Activated gamma-delta T cell treated with anti-CD3 and anti-CD28 coated beads, Interleukin-2, amount 50 U/mL, for 16 hours (primary cell): ENCODE data around the gene SPAG4.

Experiments
- DNase-seq: peaks from one replicate; pipeline ENCODE4 v3.0.0-alpha.2; 2020; ENCODE audit warnings: low read depth

Gene SPAG4

GRCh38 chr20:35599776-35600120 is 15.9 kb upstream of the SPAG4 start:
- DNase-seq: no peak

DNA sequence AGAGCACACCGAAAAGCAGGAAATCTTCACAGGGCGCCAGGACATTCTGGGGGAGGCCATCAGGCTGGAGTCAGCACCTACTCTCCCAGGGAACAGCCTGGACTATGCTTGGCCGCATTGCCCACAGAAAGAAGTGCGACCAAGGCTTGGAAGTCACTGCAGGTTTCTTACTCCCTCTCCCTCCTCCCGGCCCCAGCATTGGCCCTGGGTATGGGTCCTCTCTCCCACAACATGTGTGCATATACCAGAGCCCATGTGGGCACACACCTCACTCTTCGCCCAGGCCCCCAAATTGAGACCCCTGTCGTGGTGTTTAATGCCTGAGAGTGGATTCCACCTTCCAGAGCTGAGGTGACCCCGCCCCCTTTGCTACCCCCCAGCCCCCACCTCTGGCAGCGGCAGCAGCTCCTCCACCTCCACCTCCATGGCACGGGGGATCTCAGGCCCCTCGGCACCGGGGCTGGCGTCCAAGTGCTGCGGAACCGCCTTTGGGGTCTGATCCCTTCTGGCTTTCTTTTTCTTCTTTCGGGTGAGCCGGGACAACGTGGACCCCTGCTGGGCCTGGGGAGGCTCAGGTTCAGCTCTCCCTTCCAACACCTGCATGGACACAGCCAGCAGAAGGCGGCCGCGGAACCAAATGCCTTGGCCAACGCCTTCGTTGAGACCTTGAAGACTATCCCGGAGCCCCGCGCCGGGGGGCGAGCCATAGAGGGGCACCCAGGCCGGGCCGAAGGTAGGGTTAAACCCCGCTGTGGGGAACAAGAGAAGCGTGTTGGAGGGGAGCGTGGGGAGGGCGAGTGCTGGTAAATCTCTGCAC is 15.2 kb upstream of the SPAG4 start:
- no peak for DNase-seq

DNA sequence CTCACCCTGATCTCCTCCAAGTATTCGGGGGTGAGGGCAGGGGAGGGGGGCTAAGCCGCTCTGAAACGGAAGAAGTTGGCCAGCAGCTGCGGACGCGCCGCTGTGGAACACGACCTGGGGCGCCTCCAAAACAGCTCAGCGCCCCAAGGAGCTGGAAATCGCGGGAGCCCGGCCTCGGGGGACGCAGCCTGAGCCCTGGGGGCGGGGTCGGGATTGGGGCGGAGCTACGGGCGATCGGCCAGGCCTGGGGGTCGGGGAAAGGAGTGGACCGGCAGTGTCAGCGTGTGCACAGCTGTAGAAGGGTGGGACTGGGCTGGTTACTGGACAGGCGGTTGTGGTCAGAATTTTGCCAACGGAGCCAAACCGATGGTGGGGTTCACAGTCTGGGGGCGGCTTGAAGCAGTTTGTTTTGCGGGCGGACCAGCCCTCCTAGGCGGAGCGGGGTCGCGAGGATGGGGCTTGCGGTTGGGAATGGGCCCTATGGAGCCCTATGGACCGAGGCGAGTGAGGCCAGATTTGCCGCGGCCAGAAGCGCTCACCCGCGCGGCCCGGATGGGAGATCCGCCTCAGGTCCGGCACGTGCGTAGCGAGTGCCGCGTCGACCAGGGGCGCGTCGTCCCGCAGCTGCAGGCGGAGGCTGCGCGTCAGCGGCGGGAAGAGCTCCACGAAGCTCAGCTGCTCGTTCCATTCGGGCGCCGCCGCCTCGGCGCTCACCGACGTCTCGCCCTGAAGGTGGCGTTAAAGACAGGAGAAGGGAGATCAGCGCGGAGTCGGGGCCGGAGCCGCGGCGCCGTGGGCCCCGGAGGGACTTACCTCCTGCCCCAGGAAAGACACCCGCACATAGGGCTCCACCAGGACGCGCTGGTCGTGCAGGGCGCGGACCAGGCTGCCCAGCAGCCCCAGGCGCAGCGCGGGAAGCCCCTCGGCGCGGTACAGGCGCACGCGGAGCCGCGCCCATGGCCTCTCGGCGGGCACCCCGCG is 14.3 kb upstream of the SPAG4 start:
- DNase-seq: peak; percentile 58

- DNase-seq: no peak
Measured at GRCh38 chr20:35601990-35602389, 13.6 kb upstream of the SPAG4 start.

- no peak for DNase-seq
Measured at GRCh38 chr20:35602851-35603495, 12.7 kb upstream of the SPAG4 start.

- no peak for DNase-seq
Measured at GRCh38 chr20:35603695-35604448, 11.8 kb upstream of the SPAG4 start.

DNA sequence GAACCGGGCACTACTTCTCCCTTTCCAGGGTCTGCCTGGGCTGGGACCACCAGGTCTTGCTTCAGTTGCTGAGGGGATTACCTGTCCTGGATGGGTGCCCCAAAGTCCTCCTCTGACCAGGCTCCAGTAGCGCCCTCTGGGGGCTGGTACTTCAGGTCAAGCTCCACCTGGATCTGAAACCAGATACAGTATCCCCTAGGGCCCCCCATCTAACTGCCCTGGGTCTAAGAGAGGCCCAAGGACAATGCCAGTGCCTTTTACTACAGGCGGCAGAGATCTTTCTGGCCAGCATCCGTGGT is 11.2 kb upstream of the SPAG4 start:
- DNase-seq: no peak

- DNase-seq: no peak
Measured at GRCh38 chr20:35606127-35606526, 9.5 kb upstream of the SPAG4 start.

GRCh38 chr20:35607003-35607735 is 8.5 kb upstream of the SPAG4 start:
- DNase-seq: no peak

DNA sequence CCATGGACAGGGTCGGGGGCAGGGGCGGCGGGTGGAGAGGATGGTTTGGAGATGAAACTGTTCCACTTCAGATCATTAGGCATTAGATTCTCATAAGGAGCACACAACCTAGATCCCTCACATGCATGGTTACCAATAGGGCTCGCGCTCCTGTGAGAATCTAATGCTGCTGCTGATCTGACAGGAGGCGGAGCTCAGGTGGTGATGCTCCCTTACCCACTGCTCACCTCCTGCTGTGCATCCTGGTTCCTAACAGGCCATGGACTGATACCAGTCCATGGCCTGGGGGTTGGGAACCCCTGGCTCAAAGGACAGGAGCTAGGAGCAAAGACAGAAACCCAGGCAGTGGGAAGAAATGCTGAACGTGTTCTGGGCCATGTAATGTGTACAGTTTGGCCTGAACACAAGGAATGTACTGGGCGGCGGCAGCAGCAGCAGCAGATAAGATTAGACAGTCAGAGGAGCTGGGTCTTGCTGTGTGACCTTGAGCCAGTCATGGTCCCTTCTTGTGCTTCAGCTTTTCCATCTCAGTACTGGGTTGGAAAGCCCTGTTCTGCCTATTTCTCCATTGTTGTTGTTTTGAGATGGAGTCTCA is 4.7 kb upstream of the SPAG4 start:
- DNase-seq: no peak

DNA sequence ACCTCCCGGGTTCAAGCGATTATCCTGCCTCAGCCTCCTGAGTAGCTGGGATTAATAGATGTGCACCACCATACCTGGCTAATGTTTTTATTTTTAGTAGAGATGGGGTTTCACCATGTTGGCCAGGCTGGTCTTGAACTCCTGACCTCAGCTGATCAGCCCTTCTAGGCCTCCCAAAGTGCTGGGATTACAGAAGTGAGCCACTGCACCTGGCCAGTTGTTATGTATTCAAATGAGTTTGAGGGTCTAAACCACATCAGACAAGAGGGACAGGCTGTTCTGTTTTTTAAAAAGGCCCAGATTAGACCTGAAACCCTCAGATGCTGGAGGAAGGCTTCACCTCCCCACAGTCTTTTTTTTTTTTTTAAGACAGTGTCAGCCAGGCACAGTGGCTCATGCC is 4.1 kb upstream of the SPAG4 start:
- no peak for DNase-seq

DNA sequence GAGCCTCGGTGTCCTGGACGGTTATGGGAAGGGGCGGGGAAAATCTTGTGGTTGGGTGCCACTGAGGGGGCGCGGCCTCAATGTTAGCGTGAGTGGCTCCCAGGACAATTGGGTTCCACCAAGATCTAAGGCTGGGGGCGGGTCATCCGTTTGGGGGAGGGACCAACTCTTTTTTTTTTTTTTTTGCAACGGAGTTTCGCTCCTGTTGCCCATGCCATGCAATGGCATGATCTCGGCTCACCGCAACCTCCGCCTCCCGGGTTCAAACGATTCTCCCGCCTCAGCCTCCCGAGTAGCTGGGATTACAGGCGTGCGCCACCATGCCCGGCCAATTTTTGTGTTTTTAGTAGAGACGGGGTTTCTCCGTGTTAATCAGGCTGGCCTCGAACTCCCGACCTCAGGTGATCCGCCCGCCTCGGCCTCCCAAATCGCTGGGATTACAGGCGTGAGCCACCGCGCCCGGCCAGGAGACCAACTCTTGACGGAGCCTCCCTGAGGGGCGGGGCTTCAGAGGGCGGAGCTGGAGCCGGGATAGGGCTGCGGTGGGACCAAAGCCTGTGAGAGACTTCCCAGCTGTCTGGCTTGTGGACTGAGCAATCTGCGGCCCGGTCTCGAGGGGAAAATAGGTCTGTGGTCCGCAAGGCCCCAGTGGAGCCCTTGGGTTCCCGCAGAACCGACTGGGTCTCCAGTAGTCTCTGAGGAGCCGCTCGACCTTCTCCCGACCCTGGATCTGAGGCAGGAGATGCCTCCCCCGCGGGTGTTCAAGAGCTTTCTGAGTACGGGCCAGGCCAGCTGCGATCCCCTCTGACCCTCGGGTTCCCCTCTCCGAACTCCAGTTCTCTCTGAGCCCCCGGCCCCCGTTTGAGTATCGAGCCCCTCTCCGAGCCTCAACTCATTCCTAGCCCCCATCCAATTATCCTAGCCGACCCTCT is 1.1 kb downstream of the SPAG4 start:
- no peak for DNase-seq

DNA sequence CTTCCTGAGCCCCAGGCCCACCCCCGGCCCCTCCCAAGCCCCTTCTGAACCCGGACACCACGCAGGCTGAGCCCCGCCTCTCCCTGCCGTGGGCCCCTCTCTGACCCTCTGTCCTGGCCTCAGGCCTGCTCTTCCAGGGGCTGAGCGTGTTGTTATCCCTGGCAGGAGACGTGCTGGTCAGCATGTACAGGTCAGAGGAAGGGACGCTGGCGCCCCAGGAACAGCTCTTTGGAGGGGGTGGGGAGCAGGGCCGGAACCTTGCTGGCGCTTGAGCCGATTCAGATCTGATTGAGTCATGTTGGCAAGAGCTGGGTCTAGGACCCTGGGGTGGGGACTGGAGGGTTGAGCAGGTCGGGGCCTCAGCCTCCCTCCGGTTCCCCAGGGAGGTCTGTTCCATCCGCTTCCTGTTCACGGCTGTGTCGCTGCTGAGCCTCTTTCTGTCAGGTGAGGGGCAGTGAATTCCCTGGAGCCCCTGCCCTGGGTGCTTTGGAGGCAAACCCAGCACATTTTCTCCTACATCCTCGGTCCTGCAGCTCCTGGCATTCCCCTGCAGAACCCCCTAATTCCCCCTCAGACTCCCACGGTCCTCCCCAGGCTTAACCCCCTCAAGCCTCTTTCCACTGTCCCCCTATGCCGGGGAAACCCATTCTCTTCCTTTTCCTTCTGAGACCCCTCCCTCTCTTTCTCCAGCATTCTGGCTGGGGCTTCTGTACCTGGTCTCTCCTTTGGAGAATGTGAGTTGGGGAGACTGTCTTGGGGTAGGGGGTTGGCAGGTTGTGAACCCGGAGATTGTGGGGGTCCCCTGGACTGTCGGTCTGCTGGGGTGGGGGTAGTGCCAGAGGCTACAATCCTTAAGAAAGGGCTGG is 2.0 kb downstream of the SPAG4 start:
- no peak for DNase-seq

DNA sequence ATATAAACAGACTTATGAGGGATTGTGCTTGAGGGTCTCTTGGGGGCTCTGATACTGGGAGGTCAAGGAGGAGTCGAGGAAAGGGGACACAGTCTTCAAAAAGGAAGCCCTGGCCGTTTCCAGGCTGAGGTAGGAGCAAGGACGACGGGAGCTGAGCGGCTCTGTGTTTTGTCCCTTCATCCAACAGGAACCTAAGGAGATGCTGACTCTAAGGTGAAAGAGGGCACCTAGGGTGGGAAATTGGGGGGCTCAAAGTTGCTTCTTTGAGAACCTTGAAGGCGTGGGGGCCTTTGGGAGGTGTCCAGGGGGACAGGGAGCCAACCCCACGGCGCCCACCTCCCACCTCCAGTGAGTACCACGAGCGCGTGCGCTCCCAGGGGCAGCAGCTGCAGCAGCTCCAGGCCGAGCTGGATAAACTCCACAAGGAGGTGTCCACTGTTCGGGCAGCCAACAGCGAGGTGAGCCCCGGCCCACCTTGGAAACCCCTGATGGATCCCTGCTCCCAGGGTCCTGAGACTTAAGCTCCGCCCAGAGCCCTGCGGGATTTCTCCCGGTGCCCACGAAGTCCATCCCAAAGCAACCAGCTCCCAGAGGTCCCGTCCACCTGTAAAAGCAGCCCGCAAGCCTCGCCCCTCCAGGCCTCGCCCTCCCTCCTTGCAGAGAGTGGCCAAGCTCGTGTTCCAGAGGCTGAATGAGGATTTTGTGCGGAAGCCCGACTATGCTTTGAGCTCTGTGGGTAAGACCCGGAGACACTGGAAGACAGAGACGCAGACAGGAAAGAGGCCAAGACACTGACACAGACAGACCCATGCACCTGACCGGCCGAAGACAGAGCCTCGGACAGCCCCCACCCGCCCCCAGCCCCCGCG is 2.9 kb downstream of the SPAG4 start:
- no peak for DNase-seq

GRCh38 chr20:35619196-35620095 is 3.8 kb downstream of the SPAG4 start:
- DNase-seq: peak; percentile 73

GRCh38 chr20:35620818-35621559 is 5.4 kb downstream of the SPAG4 start:
- no peak for DNase-seq
